GF-D8 (cell line): Measurements from ENCODE around the gene NPHP4.

Source experiments
- DNase-seq: peaks from one replicate; lab custom pipeline; 2025; lab: John Stamatoyannopoulos, UW

The NPHP4 gene

DNA sequence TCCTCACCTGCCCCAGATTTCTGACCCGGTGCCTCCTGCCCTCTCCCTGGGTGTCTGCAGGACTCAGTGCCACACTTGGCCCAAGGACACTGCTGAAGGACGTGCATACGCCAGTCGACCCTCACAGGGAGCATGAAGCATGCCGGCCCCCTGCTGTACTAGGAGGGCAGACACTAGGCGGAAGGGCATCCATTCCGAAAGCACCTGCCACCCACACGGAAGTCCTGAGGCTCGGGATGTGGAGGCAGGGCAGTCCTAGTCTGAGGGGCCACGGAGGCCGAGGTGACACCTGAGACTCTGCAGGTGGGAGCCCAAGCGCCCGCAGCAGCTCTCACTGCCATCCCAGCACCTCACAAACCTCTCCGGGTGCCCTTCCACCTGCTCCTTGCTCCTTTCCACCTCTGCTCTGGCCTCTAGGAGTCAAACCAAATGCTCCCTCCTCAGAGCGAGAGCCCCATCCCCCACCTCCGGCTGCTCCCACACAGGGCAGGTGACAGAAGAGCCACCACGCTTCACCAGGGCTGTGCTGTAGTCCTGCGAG, 2.4 kb downstream of the NPHP4 start:
- DNase-seq: no peak

- no peak for DNase-seq
Measured at GRCh38 chr1:5989286-5989605, 3.0 kb downstream of the NPHP4 start.

DNA sequence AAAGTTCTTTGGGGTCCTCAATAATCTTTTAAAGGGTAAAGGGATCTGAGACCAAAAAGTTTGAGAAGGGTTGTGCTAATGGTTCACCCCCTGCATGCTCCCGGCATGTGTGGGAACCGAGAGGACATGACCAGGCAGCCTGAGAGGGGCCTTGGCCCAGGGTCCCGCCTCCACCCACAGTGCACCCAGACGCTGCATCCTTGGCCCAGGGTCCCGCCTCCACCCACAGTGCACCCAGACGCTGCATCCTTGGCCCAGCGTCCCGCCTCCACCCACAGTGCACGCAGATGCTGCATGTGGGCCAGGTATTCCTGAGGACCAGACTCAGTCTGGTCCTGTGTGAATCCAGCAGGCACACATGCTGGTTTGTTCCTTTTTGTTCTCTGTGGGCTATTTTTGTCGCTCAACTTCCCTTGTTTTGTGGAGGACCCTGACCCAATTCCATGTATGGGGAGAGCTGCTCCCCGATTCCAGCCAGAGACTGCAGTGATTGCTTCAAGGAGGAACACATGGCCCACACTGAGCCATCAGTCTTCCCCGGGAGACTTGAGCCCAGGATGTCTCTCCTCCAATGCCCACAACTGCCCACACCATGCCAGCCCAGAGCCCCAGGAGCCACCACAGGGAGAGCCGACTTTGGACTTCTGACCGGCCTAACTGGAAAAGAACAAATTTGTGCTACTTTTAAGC, 3.5 kb downstream of the NPHP4 start:
- no peak for DNase-seq

- DNase-seq: no peak
Measured at GRCh38 chr1:5986018-5986417, 6.2 kb downstream of the NPHP4 start.

DNA sequence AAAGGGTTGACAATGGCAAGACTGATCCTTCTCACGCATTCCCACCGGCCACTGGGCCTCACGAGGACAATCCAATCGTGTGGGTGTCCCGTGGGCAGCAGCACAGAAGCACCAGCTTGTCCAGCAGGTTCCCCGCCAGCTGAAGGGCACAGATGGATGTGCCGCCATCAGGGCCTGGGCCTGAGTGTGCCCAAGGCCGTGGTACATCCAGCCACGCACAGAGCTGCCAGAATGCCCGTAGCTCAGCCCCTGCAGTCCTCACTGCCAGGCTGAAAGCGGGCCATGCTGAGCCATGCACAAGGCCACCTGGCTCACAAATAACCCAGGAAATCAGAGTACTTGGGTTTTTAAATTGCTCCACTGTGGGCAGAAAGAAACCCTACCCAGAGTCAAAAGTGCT, 7.0 kb downstream of the NPHP4 start:
- DNase-seq: no peak

- no peak for DNase-seq
Measured at GRCh38 chr1:5983361-5984103, 8.7 kb downstream of the NPHP4 start.

GRCh38 chr1:5982868-5983267, 9.4 kb downstream of the NPHP4 start:
- no peak for DNase-seq

DNA sequence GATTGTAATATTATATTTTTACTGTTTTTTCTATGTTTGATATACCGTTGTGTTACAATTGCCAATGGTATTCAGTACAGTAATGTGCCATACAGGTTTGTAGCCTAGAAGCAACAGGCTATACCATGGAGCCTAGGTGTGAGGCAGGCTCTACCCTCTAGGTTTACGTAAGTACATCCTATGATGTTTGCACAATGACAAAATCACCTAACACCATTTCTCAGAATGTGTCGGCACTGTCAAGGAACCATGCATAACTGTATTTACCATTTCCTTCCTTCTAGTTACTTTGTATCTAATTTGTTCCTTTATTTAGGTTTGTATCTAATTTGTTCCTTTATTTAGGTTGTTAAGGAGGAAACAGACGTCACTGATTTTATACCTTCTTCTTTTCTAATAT, 9.9 kb downstream of the NPHP4 start:
- no peak for DNase-seq

DNA sequence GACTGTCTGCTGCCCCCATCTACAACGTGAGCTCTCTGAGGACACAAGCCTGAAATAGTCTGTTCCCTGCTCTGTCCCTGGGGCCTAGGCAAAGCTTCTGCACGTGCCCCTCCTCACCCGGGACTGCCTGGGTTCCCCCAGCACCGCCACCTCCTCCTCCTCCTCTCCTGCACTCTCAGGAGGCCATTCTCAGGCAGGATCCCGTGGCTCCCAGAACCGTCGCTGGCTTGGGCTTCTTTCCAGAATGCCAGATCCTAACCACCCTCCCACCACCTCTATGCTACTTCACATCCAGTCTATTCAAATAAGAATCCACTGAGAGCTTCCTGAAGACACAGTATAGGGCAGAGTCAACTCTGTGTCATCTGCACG, 11.2 kb downstream of the NPHP4 start:
- no peak for DNase-seq

GRCh38 chr1:5980314-5981008, 11.8 kb downstream of the NPHP4 start:
- DNase-seq: no peak

GRCh38 chr1:5979536-5980313, 12.5 kb downstream of the NPHP4 start:
- no peak for DNase-seq

GRCh38 chr1:5978452-5978851, 13.8 kb downstream of the NPHP4 start:
- no peak for DNase-seq

GRCh38 chr1:5977494-5978444, 14.5 kb downstream of the NPHP4 start:
- no peak for DNase-seq

GRCh38 chr1:5976726-5977493, 15.3 kb downstream of the NPHP4 start:
- DNase-seq: no peak

GRCh38 chr1:5976231-5976630, 16.0 kb downstream of the NPHP4 start:
- DNase-seq: no peak

GRCh38 chr1:5975133-5975880, 16.9 kb downstream of the NPHP4 start:
- peak; percentile 60 for DNase-seq

DNA sequence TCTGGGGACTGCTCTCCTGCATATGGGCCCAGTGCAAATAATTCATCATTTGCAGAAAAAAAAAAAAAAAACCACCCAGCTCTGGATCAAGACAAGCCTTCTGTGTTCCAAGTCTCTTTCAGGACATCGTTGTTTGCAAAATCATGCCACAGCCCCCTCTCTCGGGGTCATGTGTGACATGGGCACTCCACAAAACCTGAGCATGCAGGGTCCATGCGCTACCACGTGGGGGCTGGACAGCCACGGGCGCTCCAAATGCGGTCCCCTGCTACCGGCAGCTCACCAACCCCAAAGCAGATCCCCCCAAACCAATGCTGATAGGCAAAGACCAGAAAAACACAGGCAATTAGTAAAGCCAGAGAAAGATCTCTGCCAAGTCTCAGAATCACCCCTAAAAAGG, 17.6 kb downstream of the NPHP4 start:
- no peak for DNase-seq

GRCh38 chr1:5973771-5974170, 18.5 kb downstream of the NPHP4 start:
- no peak for DNase-seq

GRCh38 chr1:5972198-5972520, 20.1 kb downstream of the NPHP4 start:
- no peak for DNase-seq
